Islet precursor cell (in vitro differentiated cells): Measurements from ENCODE around the gene LRRC40.

Source experiments
- DNase-seq: peaks from one replicate; pipeline ENCODE4 v3.0.0-alpha.2; 2018

The LRRC40 gene

DNA sequence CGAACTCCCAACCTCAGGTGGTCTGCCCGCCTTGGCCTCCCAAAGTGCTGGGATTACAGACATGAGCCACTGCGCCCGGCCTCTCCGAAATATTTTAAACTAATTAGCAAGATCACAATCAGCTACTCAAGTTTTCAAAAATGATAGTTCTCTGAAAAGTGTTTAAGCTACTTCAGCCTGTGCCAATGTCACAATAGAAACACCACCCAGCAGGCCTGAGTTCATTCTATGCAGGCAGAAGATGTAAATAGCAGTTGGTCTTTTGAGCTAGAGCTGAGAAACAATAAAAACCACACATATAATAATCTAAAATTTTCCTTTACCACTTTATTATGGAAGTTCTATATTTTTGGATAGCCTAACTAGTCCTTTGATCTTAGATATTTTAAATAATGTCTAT, 96.1 kb downstream of the LRRC40 start:
- no peak for DNase-seq

DNA sequence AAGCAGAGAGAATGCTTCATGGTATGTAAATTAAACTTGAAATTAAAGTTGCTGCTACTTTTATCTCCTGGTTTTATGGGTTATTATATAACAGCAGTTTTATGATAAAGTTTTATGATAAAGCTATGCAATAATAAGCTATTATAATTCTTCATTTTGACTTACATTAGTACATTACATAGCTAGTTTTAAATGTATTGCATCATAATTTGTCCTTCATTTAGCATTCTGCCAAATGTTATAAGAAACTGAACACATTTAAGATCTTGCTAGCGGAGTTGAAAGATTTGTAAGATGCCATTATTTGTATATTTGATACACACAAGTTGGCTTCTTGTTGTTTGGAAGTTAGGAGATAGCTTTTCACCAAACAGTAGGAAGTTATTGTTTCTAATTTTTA, 101.6 kb downstream of the LRRC40 start:
- DNase-seq: no peak

DNA sequence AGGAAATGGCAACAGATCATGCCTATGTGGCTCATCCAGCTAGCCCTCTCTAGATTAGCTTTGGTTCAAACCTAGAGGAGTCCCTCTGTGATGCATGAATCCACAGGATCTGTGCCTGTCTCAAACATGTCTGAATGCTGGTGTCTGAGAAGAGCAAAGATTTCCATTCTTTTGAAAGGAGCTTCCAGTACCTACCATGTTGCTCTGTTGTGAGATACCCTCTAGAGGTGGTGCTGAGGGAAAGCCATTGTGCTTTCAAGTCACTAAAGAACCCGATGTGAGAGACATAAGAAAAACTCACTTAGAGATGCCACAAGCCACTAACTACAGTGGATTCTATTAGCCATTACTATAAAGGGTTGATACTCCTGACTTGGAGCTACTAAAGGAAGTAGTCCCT, 103.6 kb downstream of the LRRC40 start:
- DNase-seq: no peak

DNA sequence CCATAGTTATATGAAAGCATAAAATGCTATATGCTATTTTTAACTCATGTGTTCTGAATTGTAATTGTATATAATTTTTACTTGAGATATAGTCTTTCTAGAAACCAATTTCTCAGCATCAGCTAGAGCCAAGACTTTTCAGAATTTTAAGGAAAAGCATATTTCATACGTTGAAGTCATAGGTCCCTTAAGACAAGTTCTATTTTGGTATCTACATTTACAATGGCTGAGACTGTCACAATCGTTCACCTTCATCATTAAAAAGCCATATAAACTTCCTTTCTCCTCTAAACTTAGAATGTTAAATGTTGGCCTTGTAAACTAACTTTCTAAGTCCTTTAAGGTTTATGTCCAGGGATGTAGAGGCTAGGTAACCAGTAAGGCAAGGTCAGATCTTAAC, 104.1 kb downstream of the LRRC40 start:
- no peak for DNase-seq
